GM08714 (cell line): ENCODE results near the gene KCNJ9.

Experiments
- H3K4me3 ChIP-seq: fragments of 200-500 bp; sonication (Bioruptor generic); 2 replicates; pipeline ENCODE4 v1.5.1; 2014; ENCODE audit warnings: mild to moderate bottlenecking, low read length, inconsistent platforms
- ZNF274 ChIP-seq: IDR thresholded peaks from 2 replicates; pipeline ENCODE4 v1.6.1; 2012; ENCODE audit warnings: mild to moderate bottlenecking, low read depth, low read length

Gene KCNJ9

GRCh38 chr1:160056648-160057169 lies 24.6 kb upstream of the KCNJ9 start:
- no peak for TF ChIP-seq ZNF274
- H3K4me3 ChIP-seq = no peak overlapping the region

- H3K4me3 ChIP-seq = no peak overlapping the region
- TF ChIP-seq ZNF274 = no peak
Observed at GRCh38 chr1:160058087-160058486, 23.3 kb upstream of the KCNJ9 start.

GRCh38 chr1:160061369-160062229 lies 19.7 kb upstream of the KCNJ9 start:
- H3K4me3 ChIP-seq = no peak overlapping the region
- TF ChIP-seq ZNF274 = no peak

- no peak overlapping the region for H3K4me3 ChIP-seq
Observed at GRCh38 chr1:160062230-160062532, 19.2 kb upstream of the KCNJ9 start.

GRCh38 chr1:160063176-160063575 lies 18.2 kb upstream of the KCNJ9 start:
- no peak for TF ChIP-seq ZNF274

More at GRCh38 chr1:160062230-160062532, 19.2 kb upstream of the KCNJ9 start:
- no peak for TF ChIP-seq ZNF274

GRCh38 chr1:160064164-160064563 lies 17.2 kb upstream of the KCNJ9 start:
- TF ChIP-seq ZNF274 = no peak
- H3K4me3 ChIP-seq = no peak overlapping the region

More at GRCh38 chr1:160063176-160063575, 18.2 kb upstream of the KCNJ9 start:
- no peak overlapping the region for H3K4me3 ChIP-seq

GRCh38 chr1:160064746-160065145 lies 16.6 kb upstream of the KCNJ9 start:
- no peak overlapping the region for H3K4me3 ChIP-seq
- no peak for TF ChIP-seq ZNF274

GRCh38 chr1:160066829-160067745 lies 14.3 kb upstream of the KCNJ9 start:
- H3K4me3 ChIP-seq = no peak overlapping the region
- TF ChIP-seq ZNF274 = no peak

- H3K4me3 ChIP-seq = no peak overlapping the region
- no peak for TF ChIP-seq ZNF274
Observed at GRCh38 chr1:160068225-160068624, 13.1 kb upstream of the KCNJ9 start.

GRCh38 chr1:160069460-160070231 lies 11.7 kb upstream of the KCNJ9 start, which contains the start of gene KCNJ10:
TSS of gene KCNJ10 (minus strand) at chr1:160070160. CDS start at chr1:160042532, 27,628 bp downstream.
- peak within 1 kb of the TSS; percentile 31; the same call in 1 of the 2 replicates for H3K4me3 ChIP-seq
- TF ChIP-seq ZNF274 = no peak

- peak overlapping the region; percentile 31; the same call in 1 of the 2 replicates for H3K4me3 ChIP-seq
- no peak for TF ChIP-seq ZNF274
Observed at GRCh38 chr1:160070243-160071163, 10.8 kb upstream of the KCNJ9 start.

GRCh38 chr1:160071289-160071688 lies 10.0 kb upstream of the KCNJ9 start:
- H3K4me3 ChIP-seq = no peak overlapping the region
- TF ChIP-seq ZNF274 = no peak

- no peak overlapping the region for H3K4me3 ChIP-seq
- TF ChIP-seq ZNF274 = no peak
Observed at GRCh38 chr1:160074865-160075264, 6.5 kb upstream of the KCNJ9 start.
